ENCODE results near the gene TMEM61. TPM values are rescaled to one million over a fixed set of nuclear protein-coding genes. Genes with fewer than 3 reads are reported as not detected.

TMEM61 gene
- polyA plus RNA-seq, 1 of the 3 experiments (the other 2 are of a cell fraction), result not detected

GRCh38 chr1:55012661-55013060 is 32.2 kb downstream of the TMEM61 start:
- Histone ChIP-seq H3K9me2 (no peaks in the 10 kb centered on the region), H3K4me2 (no peak overlapping the region), H3K36me3 (replicated peaks in 1 of 2; ENCODE audit: control insufficient read depth in 1 of 2, insufficient read depth in 2 of 2, low read length in 1 of 2) (no peaks in the 10 kb centered on the region), H3K27me3 (ENCODE audit: insufficient read depth) (no peaks in the 10 kb centered on the region), H3F3A (replicated peaks; ENCODE audit: insufficient read depth) (no peaks in the 10 kb centered on the region), H3K79me2 (ENCODE audit: insufficient read depth) (no peaks in the 10 kb centered on the region), H3K27ac (ENCODE audit: low read depth in 2 of 2, low read length in 1 of 2) (no peak overlapping the region), H3K9ac (no peak overlapping the region), H3K4me3 (ENCODE audit: low read depth in 2 of 2, low read length in 1 of 2) (no peak overlapping the region), H3K9me3 (no peaks in the 10 kb centered on the region), H3K4me1 (ENCODE audit: control insufficient read depth in 1 of 2, insufficient read depth in 2 of 2, low read depth in 1 of 2, low read length in 1 of 2) (peaks cover 0 to 4% of the 10 kb centered on the region in 2 experiments; a peak in 1 of 4 replicates), H2AFZ (ENCODE audit: low read depth) (no peak overlapping the region), H4K20me1 (ENCODE audit: insufficient read depth) (no peaks in the 10 kb centered on the region)
- TF ChIP-seq EZH2phosphoT487 (IDR thresholded peaks at IDR 0.05; ENCODE audit: borderline replicate concordance, low read depth), result no peak
- TF ChIP-seq REST (IDR thresholded peaks at IDR 0.05; ENCODE audit: low read depth, low read length), result no peak
- TF ChIP-seq TEAD4 (IDR thresholded peaks at IDR 0.05; ENCODE audit: borderline replicate concordance, insufficient read depth), result no peak
- TF ChIP-seq MEF2A (IDR thresholded peaks at IDR 0.05; ENCODE audit: borderline replicate concordance, low read depth), result no peak
- TF ChIP-seq RAD21 (IDR thresholded peaks at IDR 0.05; ENCODE audit: low read length), result no peak
- 75% methylated on average over 1 of the region's 1 CpG for WGBS (ENCODE audit: low lambda C conversion rate)
- CTCF ChIA-PET, result interaction anchor here (2.9 to 12.2 kb wide), 3 partner anchors 9 to 66 kb away, joined by 22 to 390 read pairs (median 159); partner anchors contain the start of gene BSND
- no peak for DNase-seq
- POLR2A ChIA-PET, result no interaction called here

- CTCF ChIA-PET, result interaction anchor here (0.9 to 12.2 kb wide), 4 partner anchors 9 to 68 kb away, joined by 3 to 390 read pairs (median 82); partner anchors contain the start of gene BSND
- no peaks in the 10 kb centered on the region for H3K27me3 ChIP-seq (ENCODE audit: insufficient read depth)
- TF ChIP-seq SMC3 (IDR thresholded peaks at IDR 0.05; ENCODE audit: low read depth, low read length), result no peak
- TF ChIP-seq, protein P1, sequence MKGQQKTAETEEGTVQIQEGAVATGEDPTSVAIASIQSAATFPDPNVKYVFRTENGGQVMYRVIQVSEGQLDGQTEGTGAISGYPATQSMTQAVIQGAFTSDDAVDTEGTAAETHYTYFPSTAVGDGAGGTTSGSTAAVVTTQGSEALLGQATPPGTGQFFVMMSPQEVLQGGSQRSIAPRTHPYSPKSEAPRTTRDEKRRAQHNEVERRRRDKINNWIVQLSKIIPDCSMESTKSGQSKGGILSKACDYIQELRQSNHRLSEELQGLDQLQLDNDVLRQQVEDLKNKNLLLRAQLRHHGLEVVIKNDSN (IDR thresholded peaks at IDR 0.05; ENCODE audit: borderline replicate concordance, low read depth), result no peak
- no peak for TF ChIP-seq CHD2 (IDR thresholded peaks at IDR 0.05; ENCODE audit: low read length, partially characterized antibody)
- TF ChIP-seq REST (IDR thresholded peaks at IDR 0.05; ENCODE audit: low read depth, low read length), result no peak
- TF ChIP-seq TEAD4 (IDR thresholded peaks at IDR 0.05; ENCODE audit: borderline replicate concordance, insufficient read depth), result no peak
- no peak for TF ChIP-seq MEF2A (IDR thresholded peaks at IDR 0.05; ENCODE audit: borderline replicate concordance, low read depth)
Observed at GRCh38 chr1:55015123-55015522, 34.7 kb downstream of the TMEM61 start.

More at GRCh38 chr1:55015123-55015522, 34.7 kb downstream of the TMEM61 start:
- DNase-seq, result no peak
- no peaks in the 10 kb centered on the region for H3K36me3 ChIP-seq (replicated peaks in 1 of 2; ENCODE audit: control insufficient read depth in 1 of 2, insufficient read depth in 2 of 2, low read length in 1 of 2)
- no peaks in the 10 kb centered on the region for H3K9me2 ChIP-seq
- H3F3A ChIP-seq (replicated peaks; ENCODE audit: insufficient read depth), result no peaks in the 10 kb centered on the region
- no peak overlapping the region for H3K9ac ChIP-seq
- POLR2A ChIA-PET, result no interaction called here
- no peaks in the 10 kb centered on the region for H4K20me1 ChIP-seq (ENCODE audit: insufficient read depth)
- H3K79me2 ChIP-seq (ENCODE audit: insufficient read depth), result no peaks in the 10 kb centered on the region
- no peak overlapping the region for H2AFZ ChIP-seq (ENCODE audit: low read depth)
- no peak overlapping the region for H3K4me2 ChIP-seq
- no peak overlapping the region for H3K4me3 ChIP-seq (ENCODE audit: low read depth in 2 of 2, low read length in 1 of 2)
- H3K4me1 ChIP-seq (ENCODE audit: control insufficient read depth in 1 of 2, insufficient read depth in 2 of 2, low read depth in 1 of 2, low read length in 1 of 2), result no peaks in the 10 kb centered on the region; a peak in 1 of 4 replicates
- H3K9me3 ChIP-seq, result no peaks in the 10 kb centered on the region
- WGBS (ENCODE audit: low lambda C conversion rate), result 83% methylated on average over 5 of the region's 5 CpGs
- no peak overlapping the region for H3K27ac ChIP-seq (ENCODE audit: low read depth in 2 of 2, low read length in 1 of 2)

Data from SK-N-SH (cell line).